ENCODE data around the gene ASCC1. TPM values are rescaled to one million over a fixed set of nuclear protein-coding genes. Genes with fewer than 3 reads are reported as not detected.
A peak's percentile ranks its signal among the peaks of the same experiment; 100 is the strongest.

Gene ASCC1
- total and polyA plus RNA-seq, 9 donors, result 21.6 to 53.9 (median 31.1) TPM

- Histone ChIP-seq H3K27me3 (no peaks in the 10 kb centered on the region), H3K4me3 (no peak overlapping the region), H3K27ac (no peak overlapping the region), H3K36me3 (no peaks in the 10 kb centered on the region), H3K9me3 (no peaks in the 10 kb centered on the region), H3K4me1 (ENCODE audit: insufficient read depth) (peaks cover 5% of the 10 kb centered on the region)
- no peak for DNase-seq
- 85 to 88% (median 86%) methylated on average over 5 of the region's 5 CpGs for WGBS, 3 donors
- TF ChIP-seq EP300 (IDR thresholded peaks at IDR 0.05) (no peak), POLR2A (IDR thresholded peaks at IDR 0.05) (no peak), CTCF (IDR thresholded peaks at IDR 0.05) (no peak)
- intact Hi-C loops (cut with DNase I), result loop anchor here (5.0 to 10.0 kb wide), 3 partner anchors 165 to 287 kb away; partner anchors contain the start of genes ANAPC16 (in 1 of the 4) and ASCC1 (in 1 of the 4)
Measured at GRCh38 chr10:72049969-72050781, 165.9 kb downstream of the ASCC1 start.

- WGBS, 3 donors, result 88 to 92% (median 90%) methylated on average over 1 of the region's 1 CpG
- Histone ChIP-seq H3K4me3 (no peak overlapping the region), H3K27ac (no peak overlapping the region), H3K4me1 (ENCODE audit: insufficient read depth) (peaks cover 5% of the 10 kb centered on the region), H3K9me3 (no peaks in the 10 kb centered on the region), H3K36me3 (no peaks in the 10 kb centered on the region), H3K27me3 (no peaks in the 10 kb centered on the region)
- TF ChIP-seq EP300 (IDR thresholded peaks at IDR 0.05) (no peak), CTCF (IDR thresholded peaks at IDR 0.05) (no peak), POLR2A (IDR thresholded peaks at IDR 0.05) (no peak)
- intact Hi-C loops (cut with DNase I), result loop anchor here (5.0 kb wide), 1 partner anchor 288 kb away; no protein-coding TSS in a partner anchor
- no peak for DNase-seq
Measured at GRCh38 chr10:72049472-72049871, 166.6 kb downstream of the ASCC1 start.

DNA sequence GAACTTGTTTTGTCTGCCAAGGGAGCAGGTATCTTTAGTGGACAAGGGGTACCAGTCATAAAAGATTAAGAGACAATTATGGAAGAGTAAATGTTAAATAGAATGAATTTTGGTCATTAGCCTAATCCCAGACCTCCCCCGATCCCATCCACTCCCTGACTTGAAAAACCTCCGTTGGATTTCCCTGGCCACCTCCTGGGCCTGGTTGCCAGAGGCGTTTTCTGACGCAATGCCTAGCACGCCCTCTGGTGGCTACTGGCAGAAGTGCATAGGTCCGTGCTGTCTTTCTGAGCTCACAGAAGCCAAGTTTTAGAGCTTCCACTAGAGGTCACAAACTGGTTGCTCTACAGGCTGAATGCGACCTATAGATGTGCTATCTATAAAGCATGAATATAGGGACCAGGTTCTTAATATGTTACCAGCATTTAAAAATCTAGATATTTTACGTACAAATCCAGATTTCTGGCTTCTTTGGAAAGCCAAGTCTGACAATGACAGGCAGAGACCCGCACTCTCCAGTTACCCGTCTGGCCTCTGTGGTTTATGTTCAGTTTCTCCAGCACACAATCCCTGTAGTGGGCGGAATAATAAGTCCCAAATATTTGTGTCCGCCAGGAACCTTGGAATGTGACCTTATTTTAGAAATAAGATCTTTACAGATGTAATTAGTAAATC is 167.5 kb downstream of the ASCC1 start:
- no peaks in the 10 kb centered on the region for H3K9me3 ChIP-seq

More for the DNA sequence above, 167.5 kb downstream of the ASCC1 start:
- intact Hi-C loops (cut with DNase I), result loop anchor here (5.0 kb wide), 1 partner anchor 289 kb away; no protein-coding TSS in a partner anchor
- Histone ChIP-seq H3K27me3 (no peaks in the 10 kb centered on the region), H3K4me3 (no peak overlapping the region), H3K36me3 (no peaks in the 10 kb centered on the region), H3K27ac (no peak overlapping the region), H3K4me1 (ENCODE audit: insufficient read depth) (peaks cover 5% of the 10 kb centered on the region)
- peak; percentile 33 for TF ChIP-seq POLR2A (IDR thresholded peaks at IDR 0.05)
- TF ChIP-seq EP300 (IDR thresholded peaks at IDR 0.05), result no peak
- TF ChIP-seq CTCF (IDR thresholded peaks at IDR 0.05), result peak; percentile 96 to 100 (median 100)
- DNase-seq, result peak; percentile 90 to 97 (median 96)
- 26 to 29% (median 28%) methylated on average over 12 of the region's 12 CpGs for WGBS, 3 donors

Small RNAs within 50 kb of the gene (small RNA-seq; reads per million reads assigned to genes)
- gene RF00019 (not detected), gene RF00340 (not detected)

Other genes with a start within 250 kb of the ASCC1 start
- 10 to 100 TPM in 3 of 7 donors, 1 to 10 TPM in 4; 1.4 to 77.7 (median 8.7) TPM for gene SPOCK2, start 127.7 kb downstream of the ASCC1 start, total RNA-seq
- 10 to 100 TPM in 1 of 2 donors, 1 to 10 TPM in 1; 1.7 to 27.1 TPM for gene SPOCK2, start 127.7 kb downstream of the ASCC1 start, polyA plus RNA-seq
- gene ANAPC16, start 264 bp downstream of the ASCC1 start, total RNA-seq, result 100 to 1,000 TPM in 5 of 7 donors, 10 to 100 TPM in 2; 71.6 to 136 (median 112) TPM
- gene ANAPC16, start 264 bp downstream of the ASCC1 start, polyA plus RNA-seq, result 100 to 1,000 TPM; 154 to 160 TPM
- gene DDIT4, start 57.6 kb upstream of the ASCC1 start, total RNA-seq, result 1,000 to 10,000 TPM in 2 of 7 donors, 100 to 1,000 TPM in 5; 229 to 1,952 (median 524) TPM
- 100 to 1,000 TPM in 1 of 2 donors, 10 to 100 TPM in 1; 46.6 to 529 TPM for gene DDIT4, start 57.6 kb upstream of the ASCC1 start, polyA plus RNA-seq
- 10 to 100 TPM; 27.6 to 46.4 (median 33.1) TPM for gene DNAJB12, start 138.6 kb upstream of the ASCC1 start, total RNA-seq
- gene DNAJB12, start 138.6 kb upstream of the ASCC1 start, polyA plus RNA-seq, result 10 to 100 TPM; 27.5 to 32.0 TPM